ENCODE measurements around the gene SHROOM3. TPM values are rescaled to one million over a fixed set of nuclear protein-coding genes. Genes with fewer than 3 reads are reported as not detected.
A peak's percentile ranks its signal among the peaks of the same experiment; 100 is the strongest.

The SHROOM3 gene
- total RNA-seq, 1 experiment from 2014 or later = 27.6 TPM

DNA sequence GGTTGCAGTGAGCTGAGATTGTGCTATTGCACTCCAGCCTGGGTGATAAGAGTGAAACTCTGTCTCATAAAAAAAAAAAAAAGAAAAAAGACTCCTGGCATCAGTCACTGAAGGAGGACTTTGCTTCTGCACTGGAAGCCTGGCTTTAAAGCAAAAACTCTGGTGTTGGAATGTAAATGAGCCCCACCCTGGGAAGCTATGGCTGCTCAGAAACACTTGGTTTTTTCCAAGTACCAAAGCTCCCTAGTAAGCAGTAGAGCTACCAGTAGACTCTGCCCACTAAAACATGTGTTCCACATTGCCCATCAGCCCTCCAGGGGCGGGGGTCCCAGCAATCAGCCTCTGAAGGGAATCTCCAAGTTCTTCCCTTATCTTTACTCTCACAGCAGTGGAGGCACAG, 154.4 kb downstream of the SHROOM3 start:
- peaks cover 13% of the 10 kb centered on the region for H3K4me1 ChIP-seq (ENCODE audit: insufficient read depth, low read length)
- H3K9ac ChIP-seq (ENCODE audit: extremely low read depth, insufficient read length, low read length) = peak overlapping the region; percentile 3
- H3K18ac ChIP-seq (ENCODE audit: insufficient read length, low read depth, low read length) = peak overlapping the region; percentile 59
- peak overlapping the region; percentile 97 for H3T11ph ChIP-seq (ENCODE audit: low read length)
- H3K23ac ChIP-seq (ENCODE audit: insufficient read length, low read depth, low read length) = no peak overlapping the region
- Mint-ChIP-seq H3K27ac (peak overlapping the region; percentile 95 to 100 (median 99)), H3K27me3 (ENCODE audit: low read depth) (no peaks in the 10 kb centered on the region), H3K36me3 (ENCODE audit: insufficient read depth in 1 of 3, low read depth in 3 of 3) (peaks cover 0 to 6% (median 0%) of the 10 kb centered on the region in 3 experiments; a peak in 2 of 7 replicates), H3K4me3 (peak overlapping the region in 1 of 2 experiments; percentile 24; a peak in 2 of 5 replicates), H3K4me1 (peaks cover 73 to 75% of the 10 kb centered on the region in 2 experiments), H3K9me3 (peaks cover 0 to 4% of the 10 kb centered on the region in 2 experiments; a peak in 2 of 5 replicates)
- H2BK20ac ChIP-seq (ENCODE audit: low read depth, low read length, poor library complexity, severe bottlenecking) = peak overlapping the region; percentile 97
- H2AFZ ChIP-seq (ENCODE audit: low read length) = no peak overlapping the region
- DNase-seq = peak; percentile 37
- peak overlapping the region; percentile 38; the same call in 1 of the 2 replicates for H3K14ac ChIP-seq (ENCODE audit: insufficient read depth, low read length)
- peaks cover 5% of the 10 kb centered on the region for H3K23me2 ChIP-seq (ENCODE audit: insufficient read length, low read depth, low read length, poor library complexity, severe bottlenecking)
- H4K5ac ChIP-seq (ENCODE audit: insufficient read length, low read depth, low read length) = peak overlapping the region; percentile 2
- H3K79me1 ChIP-seq (ENCODE audit: insufficient read depth, low read depth, low read length, poor library complexity, severe bottlenecking) = no peaks in the 10 kb centered on the region
- no peaks in the 10 kb centered on the region for H3K79me2 ChIP-seq (ENCODE audit: insufficient read depth, low read length)
- H4K8ac ChIP-seq (replicated peaks; ENCODE audit: insufficient read length, low read depth, low read length) = no peak overlapping the region
- peak overlapping the region; percentile 31 for H4K91ac ChIP-seq (ENCODE audit: insufficient read length, low read depth, low read length)
- H3K4ac ChIP-seq (ENCODE audit: low read depth, low read length) = peak overlapping the region; percentile 1; the same call in 1 of the 2 replicates
- H3K9me3 ChIP-seq (ENCODE audit: control insufficient read depth, low read depth, low read length) = no peaks in the 10 kb centered on the region
- peak overlapping the region; percentile 99 for H3K27ac ChIP-seq (ENCODE audit: insufficient read length, low read depth, low read length)
- TF ChIP-seq, protein P1, sequence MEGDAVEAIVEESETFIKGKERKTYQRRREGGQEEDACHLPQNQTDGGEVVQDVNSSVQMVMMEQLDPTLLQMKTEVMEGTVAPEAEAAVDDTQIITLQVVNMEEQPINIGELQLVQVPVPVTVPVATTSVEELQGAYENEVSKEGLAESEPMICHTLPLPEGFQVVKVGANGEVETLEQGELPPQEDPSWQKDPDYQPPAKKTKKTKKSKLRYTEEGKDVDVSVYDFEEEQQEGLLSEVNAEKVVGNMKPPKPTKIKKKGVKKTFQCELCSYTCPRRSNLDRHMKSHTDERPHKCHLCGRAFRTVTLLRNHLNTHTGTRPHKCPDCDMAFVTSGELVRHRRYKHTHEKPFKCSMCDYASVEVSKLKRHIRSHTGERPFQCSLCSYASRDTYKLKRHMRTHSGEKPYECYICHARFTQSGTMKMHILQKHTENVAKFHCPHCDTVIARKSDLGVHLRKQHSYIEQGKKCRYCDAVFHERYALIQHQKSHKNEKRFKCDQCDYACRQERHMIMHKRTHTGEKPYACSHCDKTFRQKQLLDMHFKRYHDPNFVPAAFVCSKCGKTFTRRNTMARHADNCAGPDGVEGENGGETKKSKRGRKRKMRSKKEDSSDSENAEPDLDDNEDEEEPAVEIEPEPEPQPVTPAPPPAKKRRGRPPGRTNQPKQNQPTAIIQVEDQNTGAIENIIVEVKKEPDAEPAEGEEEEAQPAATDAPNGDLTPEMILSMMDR (conservative IDR thresholded peaks at IDR 0.05) = no peak
- H2BK12ac ChIP-seq (ENCODE audit: insufficient read length, low read depth, low read length) = peak overlapping the region; percentile 100
- no peak overlapping the region for H3K4me2 ChIP-seq (ENCODE audit: insufficient read depth, insufficient read length, low read length)
- peak overlapping the region; percentile 28 for H2BK5ac ChIP-seq (ENCODE audit: insufficient read length, low read length)
- H2AK5ac ChIP-seq (ENCODE audit: insufficient read length, low read length) = peak overlapping the region; percentile 98
- H4K20me1 ChIP-seq (ENCODE audit: control insufficient read depth, insufficient read depth, insufficient read length) = no peaks in the 10 kb centered on the region
- peak overlapping the region; percentile 99 for H2BK120ac ChIP-seq (ENCODE audit: low read depth, low read length, poor library complexity, severe bottlenecking)
- WGBS (ENCODE audit: extremely low coverage, insufficient read length, low lambda C conversion rate) = no CpG with 5 or more reads among the region's 1 CpG
- no peak overlapping the region for H2BK15ac ChIP-seq (ENCODE audit: low read depth, low read length)
- no peak overlapping the region for H3K56ac ChIP-seq (ENCODE audit: insufficient read length, low read depth, low read length)
- no peaks in the 10 kb centered on the region for H3K27me3 ChIP-seq (ENCODE audit: insufficient read depth, low read length)
